ENCODE data around the gene ODF4.
A peak's percentile ranks its signal among the peaks of the same experiment; 100 is the strongest.
"Not testable (repeated sequence)": the region's sequence is repeated elsewhere in the genome, so short reads cannot be mapped to it uniquely, and the experiment has no call there.

The ODF4 gene

GRCh38 chr17:8326511-8327302 is 12.9 kb upstream of the ODF4 start:
- peak; percentile 25 for DNase-seq

GRCh38 chr17:8327303-8327649 is 12.4 kb upstream of the ODF4 start:
- DNase-seq = no peak

GRCh38 chr17:8332128-8332527 is 7.5 kb upstream of the ODF4 start:
- no peak for DNase-seq

GRCh38 chr17:8332688-8333087 is 7.0 kb upstream of the ODF4 start:
- no peak for DNase-seq

- DNase-seq = no peak
Measured at GRCh38 chr17:8333281-8333680, 6.4 kb upstream of the ODF4 start.

- DNase-seq = no peak
Measured at GRCh38 chr17:8337802-8338752, 1.6 kb upstream of the ODF4 start.

- DNase-seq = no peak
Measured at GRCh38 chr17:8338753-8339140, 893 bp upstream of the ODF4 start.

- no peak for DNase-seq
Measured at GRCh38 chr17:8341456-8341855, 1.8 kb downstream of the ODF4 start.

GRCh38 chr17:8345052-8345690 is 5.5 kb downstream of the ODF4 start:
- no peak for DNase-seq

GRCh38 chr17:8345951-8346665 is 6.5 kb downstream of the ODF4 start:
- DNase-seq = no peak

- not testable (repeated sequence) for DNase-seq
Measured at GRCh38 chr17:8347001-8347400, 7.4 kb downstream of the ODF4 start.

- DNase-seq = no peak
Measured at GRCh38 chr17:8350339-8350738, 10.7 kb downstream of the ODF4 start.

GRCh38 chr17:8353736-8354135 is 14.1 kb downstream of the ODF4 start:
- DNase-seq = no peak

GRCh38 chr17:8354236-8354635 is 14.6 kb downstream of the ODF4 start:
- no peak for DNase-seq

GRCh38 chr17:8357910-8358309 is 18.3 kb downstream of the ODF4 start:
- no peak for DNase-seq

- no peak for DNase-seq
Measured at GRCh38 chr17:8359769-8360168, 20.1 kb downstream of the ODF4 start.

GRCh38 chr17:8360260-8360659 is 20.6 kb downstream of the ODF4 start:
- DNase-seq = no peak

- DNase-seq = no peak
Measured at GRCh38 chr17:8360751-8361150, 21.1 kb downstream of the ODF4 start.

- DNase-seq = no peak
Measured at GRCh38 chr17:8362651-8363332, 23.2 kb downstream of the ODF4 start.

- DNase-seq = no peak
Measured at GRCh38 chr17:8365143-8365542, 25.5 kb downstream of the ODF4 start.

GRCh38 chr17:8366231-8366630 is 26.6 kb downstream of the ODF4 start:
- no peak for DNase-seq

GRCh38 chr17:8368193-8368592 is 28.6 kb downstream of the ODF4 start:
- DNase-seq = no peak

Data from CD4-positive, alpha-beta T cell treated with Interleukin-6 for 4 hours (primary cell).